Activated gamma-delta T cell treated with anti-CD3 and anti-CD28 coated beads, Interleukin-2, amount 50 U/mL, for 16 hours (primary cell): ENCODE data around the gene ITGAE.
"Not testable (repeated sequence)": the region's sequence is repeated elsewhere in the genome, so short reads cannot be mapped to it uniquely, and the experiment has no call there.

Source experiments
- DNase-seq: peaks from one replicate; pipeline ENCODE4 v3.0.0-alpha.2; 2020; ENCODE audit warnings: low read depth

Gene ITGAE

DNA sequence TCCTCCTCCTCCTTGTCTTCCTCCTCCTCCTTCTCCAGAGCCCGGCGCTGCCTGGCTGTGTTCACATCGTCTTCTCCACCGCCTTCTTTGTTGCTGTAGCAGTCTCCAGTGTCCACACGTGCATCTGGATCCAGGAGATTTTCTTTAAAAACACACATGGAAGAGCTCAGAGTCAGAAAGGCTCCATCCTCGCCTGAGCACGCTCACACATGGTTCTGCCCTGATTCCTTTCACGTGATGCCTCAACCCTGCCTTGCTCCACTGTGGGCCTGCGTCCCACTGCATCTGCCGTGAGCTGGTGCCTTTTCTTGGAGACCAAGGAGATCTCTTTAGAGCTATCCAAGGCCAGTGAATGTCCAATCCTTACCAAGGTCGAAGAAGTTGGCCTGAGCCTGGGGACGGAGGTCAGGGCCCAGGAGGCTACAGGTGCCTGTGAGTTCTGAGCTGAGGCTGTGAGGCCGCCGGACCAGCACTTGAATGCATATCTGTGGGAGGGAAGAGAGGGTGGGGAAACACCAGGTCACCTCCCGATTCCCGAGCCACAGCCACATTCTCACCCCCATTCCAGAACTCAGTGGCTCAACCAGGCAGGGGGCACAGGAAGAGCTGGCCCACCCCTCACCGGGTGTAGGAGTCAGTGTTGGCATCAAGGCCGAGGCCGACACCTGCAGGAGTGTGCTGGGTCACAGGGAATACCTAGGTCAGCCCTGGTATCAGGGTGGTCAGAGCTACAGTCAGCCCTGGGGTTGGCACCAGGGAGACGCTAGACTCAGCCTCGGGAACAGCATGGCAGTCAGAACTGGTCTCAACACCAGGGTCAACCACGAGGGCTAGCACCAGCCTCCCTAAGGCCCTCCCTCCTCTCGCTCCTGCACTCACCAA is 39.7 kb downstream of the ITGAE start:
- DNase-seq, result no peak

DNA sequence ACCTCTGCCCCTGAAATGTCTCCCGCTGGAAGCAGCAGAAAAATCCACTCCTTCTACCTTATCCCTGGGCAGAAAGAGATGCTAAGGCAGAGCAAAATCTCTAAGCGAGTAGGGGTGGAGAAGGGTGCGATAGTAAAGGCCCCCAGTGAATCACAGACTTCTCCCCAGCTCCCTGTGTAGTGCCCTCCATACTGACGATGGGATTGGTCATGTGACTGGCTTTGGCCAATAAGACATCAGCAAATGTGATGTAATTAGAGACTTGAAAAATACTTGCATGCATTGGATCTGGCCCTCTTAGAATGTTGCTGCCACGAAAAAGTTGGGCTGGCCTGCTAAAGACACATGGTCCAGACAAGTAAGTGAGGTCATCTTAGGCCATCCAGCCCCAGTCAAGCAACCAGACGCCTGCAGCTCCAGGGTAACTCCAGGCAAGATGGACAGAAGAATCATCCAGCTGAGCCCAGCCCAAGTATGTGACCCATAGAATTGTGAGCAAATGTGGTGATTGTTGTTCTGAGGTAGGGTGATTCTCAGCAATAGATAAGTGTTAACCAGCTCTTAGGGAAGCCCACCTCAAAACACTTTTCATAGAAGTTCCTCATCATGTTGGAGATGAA is 41.3 kb downstream of the ITGAE start:
- DNase-seq, result no peak

DNA sequence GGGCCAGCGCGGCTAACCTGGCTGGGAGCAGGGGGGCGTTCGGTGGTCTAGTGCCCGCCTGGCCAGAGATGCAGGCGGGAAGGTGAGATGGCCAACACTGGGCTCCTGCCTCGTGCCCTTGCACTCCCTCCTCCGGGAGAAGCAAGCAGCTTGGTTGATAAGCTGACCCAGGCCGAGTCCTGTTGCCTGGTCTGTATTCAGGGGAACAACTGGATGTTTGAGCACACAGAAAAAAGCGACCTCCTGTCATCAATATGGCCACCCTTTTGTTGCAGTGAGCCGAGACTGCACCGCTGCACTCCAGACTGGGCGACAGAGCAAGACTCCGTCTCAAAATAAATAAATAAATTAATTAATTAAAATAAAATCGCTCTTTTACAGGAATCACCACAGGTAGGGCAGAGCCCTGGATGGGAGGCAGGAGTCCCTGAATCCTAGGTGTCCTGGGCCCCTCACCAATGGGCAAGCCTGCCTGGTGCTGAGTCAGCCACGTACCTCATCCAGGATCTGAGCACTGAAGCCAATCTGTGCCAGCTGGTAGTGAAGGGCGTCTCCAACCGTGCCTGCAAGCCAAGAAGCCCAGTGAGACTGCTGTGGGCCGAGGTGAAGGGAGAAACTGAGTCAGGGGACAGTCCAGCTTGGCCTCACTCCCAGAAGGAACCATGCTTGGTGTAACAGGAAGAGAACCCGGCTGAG is 45.5 kb downstream of the ITGAE start:
- DNase-seq, result no peak

GRCh38 chr17:3754458-3755334 is 46.3 kb downstream of the ITGAE start:
- peak; percentile 59 for DNase-seq

- no peak for DNase-seq
Measured at GRCh38 chr17:3754066-3754457, 46.9 kb downstream of the ITGAE start.

GRCh38 chr17:3753624-3754023 is 47.4 kb downstream of the ITGAE start:
- DNase-seq, result no peak

- DNase-seq, result no peak
Measured at GRCh38 chr17:3751836-3752235, 49.2 kb downstream of the ITGAE start.

- peak; percentile 42 for DNase-seq
Measured at GRCh38 chr17:3750926-3751325, 50.1 kb downstream of the ITGAE start.

DNA sequence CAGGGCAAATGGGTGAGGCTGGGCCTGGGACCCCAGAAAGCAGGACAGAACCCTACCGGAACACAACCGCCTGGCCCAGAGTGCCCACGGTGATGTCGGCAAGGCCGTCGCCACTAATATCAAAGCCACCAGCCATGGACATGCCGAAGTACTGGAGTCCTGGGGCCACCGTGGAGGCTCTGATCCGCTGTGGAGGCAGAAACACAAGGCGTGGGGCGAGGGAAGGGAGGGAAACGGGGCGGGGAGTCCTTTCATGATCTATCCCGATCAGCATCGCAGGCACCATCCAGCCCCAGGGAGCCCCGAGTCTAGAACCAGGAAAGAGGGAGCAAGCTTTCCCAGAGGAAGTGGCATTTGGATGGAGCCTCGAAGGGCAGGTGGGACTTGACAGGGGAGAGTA is 50.7 kb downstream of the ITGAE start:
- no peak for DNase-seq

DNA sequence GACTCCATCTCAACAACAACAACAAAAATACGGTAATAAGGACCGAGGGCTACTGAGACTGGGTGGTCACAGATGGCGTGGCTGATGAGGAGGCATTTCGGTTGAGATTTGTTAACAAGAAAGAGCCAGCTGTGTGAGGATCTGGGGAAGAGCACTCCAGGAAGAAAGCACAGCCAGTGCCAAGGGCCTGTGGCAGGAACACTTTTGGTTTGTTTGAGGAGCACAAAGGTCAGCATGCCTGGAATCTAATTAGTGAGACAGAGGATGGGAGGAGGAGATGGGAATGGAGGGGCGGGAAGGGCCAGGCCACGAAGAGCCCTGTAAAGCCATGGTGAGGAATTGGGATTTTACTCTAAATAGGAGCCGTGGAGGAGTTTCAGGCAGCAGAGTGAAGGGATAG is 52.4 kb downstream of the ITGAE start:
- DNase-seq, result no peak

- DNase-seq, result no peak
Measured at GRCh38 chr17:3747805-3748204, 53.2 kb downstream of the ITGAE start.

GRCh38 chr17:3745071-3745470 is 55.9 kb downstream of the ITGAE start:
- DNase-seq, result no peak

- no peak for DNase-seq
Measured at GRCh38 chr17:3744014-3744413, 57.0 kb downstream of the ITGAE start.

DNA sequence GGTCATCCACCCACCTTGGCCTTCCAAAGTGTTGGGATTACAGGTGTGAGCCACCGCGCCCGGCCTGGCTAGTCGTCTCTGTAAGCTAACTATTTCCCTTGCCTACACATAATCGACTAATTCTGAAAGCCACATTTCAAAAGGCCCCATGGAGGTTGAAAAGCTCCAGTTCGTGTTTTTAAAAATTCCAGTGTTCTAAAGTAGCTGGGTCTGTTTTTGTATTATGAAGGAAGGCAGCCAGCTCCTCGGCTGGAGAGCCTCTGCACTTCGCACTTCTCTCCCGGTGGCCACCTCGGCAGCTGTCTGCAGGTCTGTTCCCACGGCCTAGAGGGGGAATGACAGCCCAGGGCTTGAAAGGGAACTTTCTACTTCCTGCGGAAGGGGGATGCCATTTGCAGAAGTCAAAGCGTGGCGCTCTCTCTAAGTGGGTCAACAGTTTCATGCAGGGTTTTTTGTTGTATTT is 60.3 kb downstream of the ITGAE start:
- DNase-seq, result peak; percentile 33

DNA sequence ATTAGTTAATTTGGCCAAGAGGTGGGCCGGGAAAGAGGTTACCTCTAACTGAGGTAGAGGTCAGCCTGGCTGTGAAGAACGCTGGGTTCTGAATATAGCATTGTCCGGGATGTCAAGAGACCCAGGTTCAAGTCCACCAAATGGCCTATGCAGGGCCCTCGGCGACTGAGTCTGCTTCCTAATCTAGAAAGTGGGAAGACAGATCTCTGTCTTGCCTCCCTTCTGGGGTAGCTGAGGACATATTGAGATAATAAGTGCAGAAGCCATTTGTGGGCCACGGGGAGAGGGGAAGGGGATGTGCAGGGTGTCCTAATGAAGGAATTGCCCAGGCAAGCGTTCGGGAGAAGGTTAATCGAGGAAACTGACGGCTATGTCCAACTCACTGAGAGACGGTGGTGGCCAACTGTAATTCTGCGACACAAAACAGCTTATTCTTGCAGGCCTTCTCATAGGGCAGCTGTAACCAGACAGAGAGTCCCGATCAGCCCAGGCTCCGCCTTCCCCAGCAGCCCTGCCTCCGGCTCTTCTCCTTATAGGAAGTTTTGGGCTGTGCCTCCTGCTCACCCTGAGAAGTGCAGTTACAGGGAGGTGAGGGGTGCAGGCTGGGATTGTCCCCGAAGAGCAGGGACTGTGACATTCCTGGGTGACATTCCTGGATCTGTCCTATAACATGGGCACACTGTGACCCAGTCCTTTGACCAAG is 61.4 kb downstream of the ITGAE start:
- DNase-seq, result no peak

GRCh38 chr17:3738562-3739295 is 62.3 kb downstream of the ITGAE start:
- DNase-seq, result peak; percentile 71

GRCh38 chr17:3735515-3735914 is 65.5 kb downstream of the ITGAE start:
- no peak for DNase-seq

GRCh38 chr17:3734911-3735276 is 66.1 kb downstream of the ITGAE start:
- not testable (repeated sequence) for DNase-seq

GRCh38 chr17:3732210-3732621 is 68.8 kb downstream of the ITGAE start:
- no peak for DNase-seq

GRCh38 chr17:3730881-3731429 is 70.0 kb downstream of the ITGAE start:
- no peak for DNase-seq
